ENCODE measurements around the gene MAN1B1.
"Not testable (repeated sequence)": the region's sequence is repeated elsewhere in the genome, so short reads cannot be mapped to it uniquely, and the experiment has no call there.

The MAN1B1 gene

DNA sequence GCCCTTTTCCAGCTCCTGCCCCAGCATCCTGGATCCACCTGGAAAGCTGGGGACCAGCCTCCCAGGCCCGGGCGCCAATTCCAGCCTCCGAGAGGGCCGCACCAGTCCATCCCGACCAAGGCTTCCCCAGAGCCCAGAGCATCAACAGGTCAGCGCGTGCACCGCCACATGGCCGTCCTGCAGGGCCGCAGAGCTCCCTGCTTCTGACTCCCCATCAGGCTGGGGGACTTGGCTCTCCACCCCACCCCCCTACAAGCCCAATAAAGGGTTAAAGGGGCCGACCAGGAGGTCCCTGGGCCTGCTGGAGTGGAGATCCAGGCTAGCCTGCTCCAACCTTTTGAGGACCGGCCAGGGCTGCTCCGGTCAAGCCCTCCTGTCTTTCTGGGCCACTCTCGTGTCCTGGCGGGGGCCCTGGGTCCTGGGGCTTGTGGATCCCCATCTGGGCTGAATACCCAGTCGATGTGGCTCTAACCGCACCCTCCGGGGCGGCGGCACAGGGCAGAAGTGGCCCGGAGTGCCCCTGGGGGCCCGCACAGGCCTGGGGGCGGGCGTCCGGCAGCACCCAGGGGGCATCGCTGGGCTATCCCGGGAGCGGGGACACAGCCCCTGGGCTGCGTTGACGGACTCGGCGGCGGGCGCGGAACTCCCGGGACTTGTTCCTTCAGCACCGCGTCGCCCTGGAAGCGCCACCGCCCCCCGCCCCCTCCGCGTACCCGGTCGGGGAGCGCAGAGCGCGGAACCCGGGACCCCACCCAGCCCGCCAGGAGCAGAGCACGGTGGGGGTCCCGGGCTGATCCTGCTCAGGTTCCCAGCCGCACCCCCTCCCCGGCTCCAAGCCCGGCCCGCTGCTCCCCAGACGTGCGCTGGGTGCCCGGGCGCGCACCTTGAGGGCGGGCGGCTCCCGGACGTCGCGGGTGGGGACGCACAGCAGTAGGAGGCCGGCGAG lies 33.5 kb upstream of the MAN1B1 start:
- no peak for DNase-seq (ENCODE audit: low spot score)

DNA sequence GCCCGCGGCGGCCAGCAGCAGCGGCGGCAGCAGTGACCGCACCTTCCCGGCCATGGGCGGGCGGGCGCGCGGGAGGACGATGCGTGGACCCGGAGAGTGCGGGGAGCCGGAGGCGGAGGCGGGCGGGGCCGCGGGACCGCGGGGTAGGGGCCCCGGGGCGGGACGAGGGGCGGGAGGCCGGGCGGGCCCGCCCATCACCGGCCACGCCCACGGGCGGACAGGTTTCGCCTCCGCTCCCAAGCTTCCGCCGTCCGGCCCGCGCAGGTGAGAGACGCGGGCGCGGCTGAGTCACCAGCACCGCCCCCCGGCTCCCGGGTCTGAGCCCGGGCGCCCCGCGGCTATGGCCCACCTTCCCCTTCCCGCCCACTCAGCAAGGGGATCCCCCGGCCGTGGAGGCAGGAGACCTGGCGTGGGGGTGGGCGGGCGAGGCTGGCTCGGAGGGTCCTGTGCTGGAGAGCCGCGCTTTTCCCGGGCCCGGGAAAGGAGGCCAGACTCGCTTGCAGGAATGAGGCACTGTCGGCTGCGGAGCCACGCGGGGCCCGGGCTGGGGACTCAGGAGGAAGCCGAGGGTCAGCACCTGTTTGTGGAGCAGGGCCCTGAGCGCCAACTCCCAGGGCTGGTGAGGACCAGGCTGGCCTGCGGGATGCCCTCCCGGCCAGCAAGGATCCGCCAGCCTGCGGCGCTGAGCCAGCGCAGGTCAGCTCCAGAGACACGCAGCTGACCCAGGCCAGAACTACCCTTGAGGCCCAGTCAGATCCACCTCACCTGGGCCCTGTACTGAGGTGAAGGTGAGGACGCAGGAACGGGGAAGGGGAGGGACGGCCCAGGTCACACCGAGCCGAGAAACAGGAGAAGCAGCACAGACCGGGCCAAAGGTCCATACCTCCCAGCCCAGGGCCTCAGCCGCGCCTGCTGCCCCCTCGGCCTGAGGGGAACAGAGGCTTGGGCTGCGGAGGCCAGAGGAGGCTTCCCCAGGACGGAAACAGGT lies 32.5 kb upstream of the MAN1B1 start, which contains the start of gene ENTPD2:
ENTPD2 (minus strand) TSS at position 118 of the 988 bp plus-strand sequence; CDS start at position 54, 64 bp downstream.
- DNase-seq (ENCODE audit: low spot score), result no peak

DNA sequence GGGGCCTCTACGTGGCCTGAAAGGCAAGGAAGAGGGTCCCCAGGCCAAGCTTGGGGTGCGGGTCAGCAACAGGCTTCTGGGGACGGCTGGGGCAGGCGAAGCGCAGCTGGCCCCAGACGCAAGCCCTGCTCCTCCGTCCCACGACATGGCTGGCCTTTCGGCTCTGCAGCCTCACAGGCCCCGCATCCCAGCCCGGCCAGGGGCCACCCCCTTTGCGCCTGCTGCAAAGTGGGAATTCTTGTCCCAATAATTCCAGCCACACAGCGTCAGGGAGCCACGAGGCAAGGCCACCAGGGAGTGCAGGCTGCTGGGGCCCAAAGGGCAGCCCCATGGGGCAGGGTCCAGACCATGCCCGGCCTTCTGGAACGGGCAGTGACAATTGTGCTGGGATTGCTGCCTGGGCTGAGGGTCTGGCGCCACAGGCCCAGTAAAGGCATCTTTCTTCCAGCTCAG lies 31.8 kb upstream of the MAN1B1 start:
- DNase-seq (ENCODE audit: low spot score), result no peak

DNA sequence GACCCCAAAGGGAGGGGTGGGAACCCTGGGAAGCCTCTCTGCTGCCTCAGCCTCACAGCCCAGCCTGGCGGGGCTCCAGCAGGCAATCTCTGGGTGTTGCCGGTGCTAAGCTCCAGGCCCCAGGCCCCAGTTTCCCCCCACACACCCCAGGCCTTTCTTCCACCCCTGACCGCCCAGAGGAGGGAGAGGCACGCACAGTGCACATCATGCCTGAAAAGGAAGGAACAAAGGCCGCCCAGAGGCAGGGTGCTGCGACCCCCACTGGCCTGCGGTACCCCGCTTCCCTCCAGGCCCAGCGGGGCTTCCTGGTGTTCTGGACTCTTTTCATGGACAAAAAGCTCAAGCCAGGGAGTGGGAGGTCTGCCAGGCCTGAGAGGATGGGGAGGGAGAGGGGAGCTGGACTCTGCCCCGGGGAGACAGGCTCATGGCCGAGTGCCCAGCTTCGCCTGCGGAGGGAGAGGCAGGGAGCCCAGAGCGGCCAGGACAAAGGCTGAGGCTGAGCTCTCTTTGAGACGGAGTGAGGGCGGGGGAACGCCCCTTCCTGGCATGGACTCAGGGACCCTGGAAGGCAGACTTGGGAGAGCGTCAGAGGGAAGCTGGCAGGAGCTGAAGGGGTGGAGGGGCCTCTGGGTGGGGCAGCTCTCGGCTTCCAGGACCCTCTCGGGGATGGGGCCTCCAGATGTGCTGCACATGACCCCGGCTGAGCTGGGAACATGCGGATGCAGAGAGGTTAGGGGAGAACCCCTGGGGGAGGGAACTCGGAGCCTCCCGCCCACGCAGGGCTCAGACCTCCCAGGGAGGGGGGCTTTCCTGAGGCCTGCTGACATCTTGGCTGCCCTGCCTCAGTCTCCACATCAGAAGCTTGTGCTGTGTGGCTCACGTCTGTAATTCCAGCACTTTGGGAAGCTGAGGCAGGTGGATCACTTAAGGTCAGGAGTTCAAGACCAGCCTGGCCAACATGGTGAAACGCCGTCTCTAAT lies 31.1 kb upstream of the MAN1B1 start:
- DNase-seq (ENCODE audit: low spot score), result no peak

DNA sequence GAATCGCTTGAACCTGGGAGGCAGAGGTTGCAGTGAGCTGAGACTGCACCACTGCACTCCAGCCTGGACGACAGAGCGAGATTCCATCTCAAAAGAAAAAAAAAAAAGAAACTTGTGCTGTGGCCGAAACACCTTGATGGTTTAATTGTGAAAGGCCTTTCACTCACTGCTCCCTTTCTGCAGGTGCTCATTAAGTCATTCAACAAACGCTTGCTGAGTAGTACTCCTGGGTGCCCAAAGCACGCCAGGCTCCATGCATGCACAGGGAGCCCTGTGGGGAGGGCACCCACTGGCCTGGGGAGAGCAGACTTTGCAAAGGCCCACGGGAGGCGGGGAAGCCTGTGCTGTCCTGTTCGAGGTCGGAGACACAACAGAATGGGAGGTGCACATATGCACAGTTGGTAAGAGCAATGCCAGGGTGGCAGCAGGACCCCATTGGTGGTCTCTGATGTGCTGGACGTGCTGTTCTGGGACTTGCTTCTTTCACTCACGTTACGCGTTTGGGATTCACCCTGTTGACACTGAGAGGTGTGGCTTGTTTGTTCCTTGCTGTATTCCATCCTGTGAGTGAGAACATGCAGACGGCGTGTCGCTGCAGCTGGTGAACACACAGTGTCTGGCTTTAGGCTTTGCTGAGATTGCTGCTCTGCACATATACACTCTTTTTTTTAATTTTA lies 29.9 kb upstream of the MAN1B1 start:
- DNase-seq (ENCODE audit: low spot score), result no peak

DNA sequence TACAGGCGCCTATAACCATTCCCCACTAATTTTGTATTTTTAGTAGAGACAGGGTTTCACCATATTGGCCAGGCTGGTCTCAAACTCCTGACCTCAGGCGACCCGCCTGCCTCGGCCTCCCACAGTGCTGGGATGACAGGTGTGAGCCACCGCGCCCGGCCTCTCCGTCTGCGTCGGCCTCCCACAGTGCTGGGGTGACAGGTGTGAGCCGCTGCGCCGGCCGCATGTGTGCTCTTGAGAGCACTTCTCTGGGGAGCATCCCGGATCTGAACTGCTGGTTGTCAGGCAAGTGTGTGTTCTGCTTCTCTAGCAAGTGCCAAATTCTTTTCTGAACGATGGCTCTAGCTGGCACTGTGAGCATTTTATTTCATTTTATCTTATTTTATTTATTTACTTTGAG lies 29.2 kb upstream of the MAN1B1 start:
- no peak for DNase-seq (ENCODE audit: low spot score)

DNA sequence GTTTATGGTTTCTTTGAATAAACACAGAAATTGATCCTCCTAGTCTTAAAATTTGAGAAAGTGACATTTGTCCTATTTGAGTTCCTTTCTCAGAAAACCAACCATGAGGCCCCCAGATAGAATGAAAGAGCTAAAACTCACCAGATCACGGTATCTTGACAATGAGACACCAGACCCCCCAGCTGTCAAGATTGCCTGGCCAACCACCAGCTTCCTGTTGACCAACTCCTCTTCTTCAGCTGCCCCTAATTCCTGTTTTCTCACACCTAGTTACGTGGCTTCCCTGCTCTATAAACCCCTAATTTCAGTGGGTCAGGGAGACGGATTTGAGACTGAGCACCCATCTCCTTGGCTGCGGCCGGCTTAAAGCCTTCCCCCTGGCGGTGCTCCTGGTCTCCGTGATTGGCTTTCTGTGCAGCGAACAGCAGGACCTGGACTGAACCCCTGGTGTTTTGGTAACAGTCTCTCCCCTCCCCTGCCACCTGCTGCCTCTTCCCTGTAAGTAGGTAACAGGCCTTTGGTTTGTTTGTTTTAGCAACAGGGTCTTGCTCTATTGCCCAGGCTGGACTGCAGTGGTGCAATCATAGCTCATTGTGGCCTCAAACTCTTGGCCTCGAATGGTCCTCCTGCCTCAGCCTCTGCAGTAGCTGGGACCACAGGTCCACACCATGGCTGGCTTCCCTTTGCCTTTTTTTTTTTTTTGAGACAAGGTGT lies 28.1 kb upstream of the MAN1B1 start:
- no peak for DNase-seq (ENCODE audit: low spot score)

DNA sequence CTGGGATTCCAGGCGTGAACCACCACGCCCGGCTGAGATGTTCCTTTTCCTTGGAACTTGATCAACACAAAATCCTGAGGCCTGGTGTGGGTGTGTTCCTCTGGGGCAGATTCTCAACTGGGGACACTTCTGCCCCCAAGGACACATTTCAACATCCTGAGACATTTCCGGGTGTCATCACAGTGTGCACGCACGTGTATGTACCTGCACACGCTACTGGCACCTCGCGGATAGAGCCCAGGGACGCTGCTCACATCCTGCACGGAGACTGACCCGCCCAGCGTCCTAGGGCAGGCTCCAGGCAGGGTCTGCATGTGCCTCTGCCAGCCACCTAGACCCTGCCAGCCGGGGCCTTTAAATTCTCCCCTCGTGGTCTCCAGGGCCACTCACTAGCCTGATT lies 24.4 kb upstream of the MAN1B1 start:
- no peak for DNase-seq (ENCODE audit: low spot score)

DNA sequence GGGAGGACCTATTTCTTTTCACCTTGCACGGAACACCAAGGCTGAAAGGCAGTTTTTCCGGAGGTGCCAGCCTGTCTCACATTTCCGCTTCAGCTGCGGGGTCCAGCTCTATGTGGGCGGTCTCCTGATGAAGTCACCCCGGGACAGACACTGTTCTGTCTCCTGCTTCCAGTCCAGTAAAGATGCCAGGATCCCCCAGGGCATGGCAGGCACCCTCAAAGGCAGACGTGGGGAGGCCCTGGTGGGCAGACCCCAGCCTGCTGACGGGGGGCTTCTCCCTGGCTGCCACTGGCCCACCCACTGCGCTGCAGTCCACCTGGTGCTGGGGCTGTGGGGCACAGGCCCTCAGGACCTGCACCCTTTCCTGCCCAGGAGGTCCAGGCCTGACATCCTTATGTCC lies 24.0 kb upstream of the MAN1B1 start:
- not testable (repeated sequence) for DNase-seq (ENCODE audit: low spot score)

DNA sequence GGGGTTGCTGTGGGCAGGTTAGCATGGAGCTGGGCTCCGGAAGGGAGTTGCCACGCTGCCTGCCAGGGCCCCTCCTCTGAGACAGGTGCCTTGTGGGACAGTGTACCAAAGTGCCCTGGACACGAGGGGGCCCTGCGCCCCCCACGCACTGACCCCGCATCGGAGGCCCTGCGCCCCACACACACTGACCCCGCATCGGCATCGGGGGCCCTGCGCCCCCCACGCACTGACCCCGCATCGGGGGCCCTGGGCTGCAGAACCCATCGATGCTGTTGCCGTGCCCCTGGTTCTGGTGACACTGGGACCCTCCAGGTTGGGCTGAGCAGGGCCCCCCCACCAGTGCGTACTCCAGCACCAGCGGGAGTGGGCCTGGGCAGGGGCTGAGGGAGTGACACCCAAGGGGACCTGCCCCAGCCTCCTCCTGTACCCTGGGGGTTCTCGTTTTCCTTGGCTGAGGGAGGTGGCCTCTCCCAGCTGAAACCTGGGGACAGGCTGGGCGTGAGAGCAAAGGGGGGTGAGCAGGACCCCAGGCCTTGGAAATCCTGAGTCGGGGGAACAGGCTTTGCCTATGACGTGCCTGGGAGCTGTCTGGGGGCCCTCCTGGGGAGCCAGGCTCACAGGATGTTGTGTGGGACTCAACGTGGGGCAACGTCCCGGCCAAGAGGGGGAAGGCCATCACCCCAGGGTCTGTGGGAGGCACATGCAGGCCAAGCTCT lies 23.3 kb upstream of the MAN1B1 start:
- DNase-seq (ENCODE audit: low spot score), result no peak

DNA sequence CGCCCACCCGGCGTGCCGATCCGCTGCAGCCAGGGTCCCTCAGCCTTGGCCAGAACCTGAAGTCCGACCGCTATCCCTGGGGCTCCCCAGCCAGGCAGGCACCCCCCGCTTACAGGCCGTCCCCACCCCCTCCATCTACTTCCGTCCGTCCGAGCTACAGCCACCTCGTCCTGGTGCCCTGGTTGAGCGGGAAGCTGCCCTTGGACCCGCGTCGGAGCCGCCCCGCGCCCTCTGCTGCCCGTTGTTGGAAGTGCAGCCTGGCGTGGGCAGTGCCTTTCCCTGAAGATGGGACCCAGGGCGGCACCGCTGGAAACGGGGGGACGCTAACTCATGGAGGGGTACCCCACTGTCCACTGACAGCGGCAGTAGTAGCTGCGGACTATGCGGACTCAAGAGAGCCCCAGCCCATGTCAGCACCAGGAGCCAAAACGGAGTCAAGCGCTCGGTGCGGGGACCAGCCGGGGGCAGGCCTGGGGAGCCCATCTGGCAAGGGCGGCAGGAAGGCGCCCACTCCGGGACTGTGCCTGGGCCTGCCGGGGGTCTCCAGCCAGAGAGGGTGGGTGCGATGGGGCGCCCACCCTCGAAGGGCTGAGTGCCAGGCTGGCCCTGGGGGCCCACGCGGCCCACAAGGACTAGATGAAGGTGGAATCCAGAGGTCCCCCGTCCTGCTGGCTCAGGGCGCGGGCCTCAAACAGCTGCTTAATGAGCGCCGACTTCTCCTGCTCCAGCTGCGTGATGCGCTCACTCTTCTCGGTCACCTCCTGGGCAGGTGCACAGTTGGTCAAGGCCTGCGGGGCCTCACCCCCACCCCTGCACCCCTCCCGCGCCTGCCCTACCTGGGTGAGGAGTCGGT lies 22.5 kb upstream of the MAN1B1 start:
- peak; percentile 68 for DNase-seq (ENCODE audit: low spot score)

DNA sequence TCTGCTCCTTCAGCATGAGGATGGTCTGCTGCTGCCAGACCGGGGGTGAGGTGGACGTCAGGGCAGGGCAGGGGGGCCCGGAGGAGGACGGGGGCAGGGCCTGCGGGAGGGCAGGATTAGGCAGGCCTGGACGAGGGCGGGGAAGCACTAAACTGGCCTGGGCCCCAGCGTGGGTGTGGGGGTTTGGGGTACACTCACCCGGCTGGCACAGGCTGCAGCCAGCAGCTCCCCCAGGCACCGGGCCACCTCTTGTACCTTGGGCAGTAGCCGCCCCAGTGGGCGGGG lies 22.0 kb upstream of the MAN1B1 start:
- no peak for DNase-seq (ENCODE audit: low spot score)

DNA sequence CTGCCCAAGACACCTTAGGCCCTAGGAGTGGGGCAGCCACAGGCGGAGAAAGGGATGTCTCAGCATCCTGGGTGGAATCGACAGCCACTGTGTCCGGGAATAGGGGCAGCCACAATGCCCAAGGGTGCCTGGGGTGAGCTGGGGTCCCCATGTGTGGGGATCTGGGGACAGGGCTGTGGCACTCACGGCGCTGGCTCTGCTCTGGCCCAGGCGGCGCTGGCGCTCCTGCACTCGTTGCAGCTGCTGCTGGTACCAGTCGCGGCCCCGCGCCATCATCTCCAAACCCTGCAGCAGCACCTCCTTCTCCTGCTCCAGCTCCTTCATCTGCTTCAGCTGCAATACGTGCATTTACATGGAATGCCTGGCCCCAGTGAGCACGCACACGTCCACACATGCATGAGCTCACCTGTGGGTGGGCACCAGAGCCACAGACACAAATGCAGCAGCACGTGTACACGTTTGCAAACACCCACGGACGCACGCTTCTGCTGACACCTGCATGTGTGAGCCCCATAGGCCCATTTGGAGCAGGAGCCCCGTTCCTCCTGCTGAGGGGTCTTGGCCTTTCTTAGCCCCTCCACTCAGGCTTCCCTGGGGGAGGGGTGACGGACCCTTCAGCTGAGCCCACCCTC lies 21.3 kb upstream of the MAN1B1 start:
- DNase-seq (ENCODE audit: low spot score), result no peak

DNA sequence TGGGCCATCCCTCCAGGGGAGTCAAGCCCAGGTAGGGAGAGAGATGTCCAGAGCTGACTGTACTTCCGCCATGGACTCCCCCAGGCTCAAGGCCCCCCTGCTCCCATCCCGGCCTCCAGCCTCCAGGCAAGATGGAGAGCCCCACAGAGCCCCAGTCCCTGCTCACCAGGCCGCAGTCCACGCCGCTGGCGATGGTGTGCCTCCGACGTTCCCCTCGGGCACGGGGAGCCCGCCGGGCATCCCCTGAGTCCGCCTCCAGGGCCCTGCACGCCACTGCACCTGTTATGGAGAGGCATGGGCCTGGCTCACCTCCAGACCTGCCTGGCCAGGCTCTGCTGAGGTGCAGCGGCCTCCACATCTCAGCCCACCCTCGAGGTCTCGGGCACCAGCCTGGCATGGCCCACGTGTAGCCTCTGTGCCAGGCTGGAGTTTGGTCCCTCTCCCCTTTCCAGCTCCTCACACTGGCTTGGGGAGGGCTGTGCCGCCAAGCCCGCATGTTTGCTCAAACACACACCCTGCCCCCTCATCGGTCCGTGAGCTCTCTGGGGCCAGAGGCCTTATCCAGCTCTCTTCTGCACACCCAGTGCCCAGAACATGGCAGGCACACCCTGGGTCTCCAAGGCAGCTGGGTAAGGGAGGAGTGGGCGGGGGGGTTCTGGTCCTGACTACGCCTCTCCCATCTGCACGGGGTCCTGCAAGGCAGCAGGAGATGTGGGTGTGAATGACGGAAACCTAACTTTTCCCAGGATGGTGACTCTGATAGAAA lies 20.5 kb upstream of the MAN1B1 start:
- DNase-seq (ENCODE audit: low spot score), result no peak

DNA sequence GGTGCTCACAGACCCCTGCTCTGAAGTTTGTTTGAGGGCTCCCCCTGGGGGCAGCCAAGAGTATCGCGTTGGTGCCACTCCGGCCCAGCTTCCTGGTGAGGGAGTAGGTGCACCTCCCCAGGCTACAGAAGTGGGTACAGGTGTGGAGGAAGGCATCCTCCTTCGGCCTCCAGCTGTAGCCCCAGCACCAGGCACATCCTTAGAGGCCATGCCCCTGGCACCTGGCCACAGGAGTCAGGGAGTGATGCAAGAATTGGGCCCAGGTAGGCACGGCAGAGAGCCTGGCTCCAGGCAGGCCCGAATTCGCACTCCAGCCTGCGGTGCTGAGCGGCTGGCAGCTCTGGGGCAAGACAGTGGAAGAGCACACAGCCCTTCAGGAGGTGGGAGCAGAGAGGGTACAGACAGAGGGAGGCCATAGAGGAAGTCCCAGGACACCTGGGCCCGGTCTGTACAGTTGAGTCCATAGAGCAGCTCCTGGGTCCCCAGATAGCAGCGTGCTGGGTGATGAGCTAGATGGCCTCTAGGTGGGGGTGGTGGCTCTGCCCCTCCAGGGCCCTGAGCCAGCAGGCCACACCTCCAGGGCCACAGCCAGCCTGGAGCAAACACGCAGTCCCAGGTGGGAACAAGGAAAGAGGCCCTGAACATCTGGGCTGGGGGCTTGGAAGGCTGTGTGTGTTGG lies 18.8 kb upstream of the MAN1B1 start:
- DNase-seq (ENCODE audit: low spot score), result peak; percentile 90

DNA sequence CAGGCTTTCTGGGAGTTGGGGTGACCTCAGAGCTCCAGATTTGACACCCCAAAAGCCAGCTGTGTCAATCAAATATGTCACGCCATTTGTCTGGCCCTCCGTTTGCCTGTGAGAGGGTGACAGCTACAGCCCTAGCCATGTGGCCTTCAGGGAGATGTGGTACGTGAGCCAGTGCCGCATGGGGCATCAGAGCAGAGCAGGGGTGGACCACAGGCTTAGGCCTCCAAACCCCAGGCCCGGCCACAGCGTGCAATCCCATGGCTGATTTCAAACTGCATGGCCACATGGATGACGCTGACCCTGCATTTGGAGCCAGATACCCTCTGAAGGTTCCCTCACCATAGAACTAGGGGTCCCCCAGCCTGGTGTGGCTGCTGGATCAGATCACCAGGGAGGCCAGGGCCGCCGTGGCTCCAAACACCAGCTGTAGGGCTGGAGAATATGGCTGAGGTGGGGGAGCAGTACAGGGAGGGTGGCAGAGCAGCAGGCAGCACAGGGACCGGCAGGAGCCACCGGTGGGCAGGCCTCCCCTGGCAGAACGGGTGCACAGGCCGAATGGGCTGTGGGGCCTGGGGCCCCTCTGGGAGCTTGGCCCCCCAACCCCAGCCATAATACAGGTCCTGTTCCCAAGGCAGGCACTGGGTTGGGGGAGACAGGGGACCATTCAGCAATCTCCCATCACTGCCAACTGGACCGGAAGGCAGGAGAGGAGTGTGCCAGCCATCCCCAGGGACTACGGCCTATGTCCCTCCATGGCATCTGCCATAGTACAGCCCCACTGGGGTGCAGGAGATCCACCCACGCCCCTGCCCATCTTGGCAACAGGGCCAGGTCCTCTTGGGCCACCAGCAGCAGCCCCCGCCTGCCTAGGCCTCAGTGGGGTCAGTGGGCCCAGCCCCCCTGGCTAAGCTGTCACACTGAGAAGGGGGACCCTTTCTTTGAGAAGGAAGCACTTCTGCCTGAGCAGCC lies 18.0 kb upstream of the MAN1B1 start:
- no peak for DNase-seq (ENCODE audit: low spot score)

All from hepatic stellate cell (primary cell).